Amniotic epithelial cell (primary cell): ENCODE measurements around the gene OGFOD1.

Source experiments
- DNase-seq: peaks from one replicate; pipeline ENCODE4 v3.0.0-alpha.2; 2010; ENCODE audit warnings: low read depth

The OGFOD1 gene

GRCh38 chr16:56428091-56428490 is 23.3 kb upstream of the OGFOD1 start:
- DNase-seq = peak; percentile 79

GRCh38 chr16:56436258-56436657 is 15.1 kb upstream of the OGFOD1 start:
- no peak for DNase-seq

- no peak for DNase-seq
Observed at GRCh38 chr16:56438038-56438437, 13.3 kb upstream of the OGFOD1 start.

- DNase-seq = no peak
Observed at GRCh38 chr16:56447286-56447685, 4.1 kb upstream of the OGFOD1 start.

GRCh38 chr16:56448005-56448404 is 3.3 kb upstream of the OGFOD1 start:
- no peak for DNase-seq

GRCh38 chr16:56450275-56450985 is 924 bp upstream of the OGFOD1 start:
- DNase-seq = peak; percentile 11

GRCh38 chr16:56451753-56452689 is 667 bp downstream of the OGFOD1 start:
- peak; percentile 32 for DNase-seq

GRCh38 chr16:56457927-56458470 is 6.6 kb downstream of the OGFOD1 start:
- no peak for DNase-seq

GRCh38 chr16:56460101-56460500 is 8.7 kb downstream of the OGFOD1 start:
- no peak for DNase-seq

GRCh38 chr16:56462064-56462796 is 10.9 kb downstream of the OGFOD1 start:
- DNase-seq = no peak

GRCh38 chr16:56463153-56463552 is 11.8 kb downstream of the OGFOD1 start:
- DNase-seq = no peak

- DNase-seq = no peak
Observed at GRCh38 chr16:56466344-56466743, 15.0 kb downstream of the OGFOD1 start.

GRCh38 chr16:56468800-56469199 is 17.4 kb downstream of the OGFOD1 start:
- no peak for DNase-seq

GRCh38 chr16:56469748-56470147 is 18.4 kb downstream of the OGFOD1 start:
- DNase-seq = no peak

GRCh38 chr16:56470232-56470631 is 18.9 kb downstream of the OGFOD1 start:
- DNase-seq = no peak

GRCh38 chr16:56470666-56471065 is 19.3 kb downstream of the OGFOD1 start:
- DNase-seq = no peak

GRCh38 chr16:56475201-56475600 is 23.8 kb downstream of the OGFOD1 start:
- DNase-seq = no peak

GRCh38 chr16:56477096-56477878 is 25.9 kb downstream of the OGFOD1 start:
- DNase-seq = peak; percentile 95

GRCh38 chr16:56478281-56479049 is 27.1 kb downstream of the OGFOD1 start:
- peak; percentile 44 for DNase-seq

- no peak for DNase-seq
Observed at GRCh38 chr16:56479469-56479868, 28.1 kb downstream of the OGFOD1 start.
